GM21717 (cell line): Measurements from ENCODE around the gene SMTNL2.

Experiments
- ATAC-seq: cut with Tn5 transposase; IDR thresholded peaks from one replicate; pipeline ENCODE4 v1.9.1; 2021; ENCODE audit warnings: mild to moderate bottlenecking, moderate library complexity; ENCODE audit not compliant: unreplicated experiment

Gene SMTNL2

GRCh38 chr17:4545217-4545951 lies 38.9 kb upstream of the SMTNL2 start:
- ATAC-seq: no peak

- ATAC-seq: no peak
These were observed 37.0 kb upstream of the SMTNL2 start for GRCh38 chr17:4547118-4547906.

- ATAC-seq: no peak
These were observed 36.3 kb upstream of the SMTNL2 start for GRCh38 chr17:4548061-4548461.

GRCh38 chr17:4548721-4549531 lies 35.4 kb upstream of the SMTNL2 start:
- ATAC-seq: no peak

GRCh38 chr17:4549781-4550533 lies 34.4 kb upstream of the SMTNL2 start:
- ATAC-seq: no peak

- ATAC-seq: no peak
These were observed 33.7 kb upstream of the SMTNL2 start for GRCh38 chr17:4550534-4551039.

GRCh38 chr17:4551141-4551540 lies 33.2 kb upstream of the SMTNL2 start:
- ATAC-seq: no peak

- no peak for ATAC-seq
These were observed 32.4 kb upstream of the SMTNL2 start for GRCh38 chr17:4551796-4552525.

- no peak for ATAC-seq
These were observed 30.7 kb upstream of the SMTNL2 start for GRCh38 chr17:4553669-4554068.

- no peak for ATAC-seq
These were observed 29.8 kb upstream of the SMTNL2 start for GRCh38 chr17:4554441-4554996.

GRCh38 chr17:4554997-4555799 lies 29.1 kb upstream of the SMTNL2 start, which contains the start of gene MYBBP1A:
Gene MYBBP1A, minus strand, starts transcription at chr17:4555384. Its CDS starts 60 bp downstream, at chr17:4555324.
- peak; percentile 71 for ATAC-seq

GRCh38 chr17:4555873-4556759 lies 28.2 kb upstream of the SMTNL2 start:
- ATAC-seq: no peak

- no peak for ATAC-seq
These were observed 27.3 kb upstream of the SMTNL2 start for GRCh38 chr17:4556996-4557395.

GRCh38 chr17:4557626-4558346 lies 26.5 kb upstream of the SMTNL2 start:
- no peak for ATAC-seq

- no peak for ATAC-seq
These were observed 25.9 kb upstream of the SMTNL2 start for GRCh38 chr17:4558347-4558971.

GRCh38 chr17:4559139-4559791 lies 25.1 kb upstream of the SMTNL2 start:
- no peak for ATAC-seq
